HG03060 (cell line): ENCODE measurements around the gene LYRM7.

Source experiments
- ATAC-seq: cut with Tn5 transposase; IDR thresholded peaks from one replicate; pipeline ENCODE4 v1.9.1; 2021; ENCODE audit warnings: low read depth, moderate number of reproducible peaks; ENCODE audit not compliant: unreplicated experiment

The LYRM7 gene

GRCh38 chr5:131217791-131218190 is 47.0 kb downstream of the LYRM7 start:
- ATAC-seq = no peak

GRCh38 chr5:131218392-131218791 is 47.6 kb downstream of the LYRM7 start:
- ATAC-seq = peak; percentile 35

- ATAC-seq = no peak
These were observed 49.8 kb downstream of the LYRM7 start for GRCh38 chr5:131220566-131220965.

GRCh38 chr5:131221008-131221703 is 50.4 kb downstream of the LYRM7 start:
- no peak for ATAC-seq

- ATAC-seq = no peak
These were observed 51.1 kb downstream of the LYRM7 start for GRCh38 chr5:131221888-131222287.

- no peak for ATAC-seq
These were observed 52.0 kb downstream of the LYRM7 start for GRCh38 chr5:131222731-131223130.

- no peak for ATAC-seq
These were observed 53.1 kb downstream of the LYRM7 start for GRCh38 chr5:131223751-131224386.

GRCh38 chr5:131224387-131225201 is 53.9 kb downstream of the LYRM7 start:
- ATAC-seq = peak; percentile 76

- ATAC-seq = no peak
These were observed 54.7 kb downstream of the LYRM7 start for GRCh38 chr5:131225282-131225974.

- ATAC-seq = no peak
These were observed 56.2 kb downstream of the LYRM7 start for GRCh38 chr5:131226899-131227298.

- ATAC-seq = no peak
These were observed 57.9 kb downstream of the LYRM7 start for GRCh38 chr5:131228646-131229045.

GRCh38 chr5:131229623-131230022 is 58.9 kb downstream of the LYRM7 start:
- ATAC-seq = no peak

GRCh38 chr5:131230406-131230805 is 59.7 kb downstream of the LYRM7 start:
- peak; percentile 63 for ATAC-seq

- ATAC-seq = no peak
These were observed 68.9 kb downstream of the LYRM7 start for GRCh38 chr5:131239686-131240085.

- no peak for ATAC-seq
These were observed 72.0 kb downstream of the LYRM7 start for GRCh38 chr5:131242728-131243255.

- ATAC-seq = no peak
These were observed 74.6 kb downstream of the LYRM7 start for GRCh38 chr5:131245312-131245711.

- no peak for ATAC-seq
These were observed 75.2 kb downstream of the LYRM7 start for GRCh38 chr5:131245948-131246347.

- no peak for ATAC-seq
These were observed 75.8 kb downstream of the LYRM7 start for GRCh38 chr5:131246504-131246903.

- ATAC-seq = no peak
These were observed 80.2 kb downstream of the LYRM7 start for GRCh38 chr5:131250751-131251475.

- peak; percentile 84 for ATAC-seq
These were observed 82.1 kb downstream of the LYRM7 start for GRCh38 chr5:131252824-131253171.
